ENCODE results near the gene SLC9A7.
"Not testable (repeated sequence)": the region's sequence is repeated elsewhere in the genome, so short reads cannot be mapped to it uniquely, and the experiment has no call there.

The SLC9A7 gene

GRCh38 chrX:46750889-46751288, 8.0 kb downstream of the SLC9A7 start:
- no peak for DNase-seq

GRCh38 chrX:46744009-46744408, 14.9 kb downstream of the SLC9A7 start:
- no peak for DNase-seq

- no peak for DNase-seq
Observed at GRCh38 chrX:46743046-46743445, 15.9 kb downstream of the SLC9A7 start.

- no peak for DNase-seq
Observed at GRCh38 chrX:46739736-46740135, 19.2 kb downstream of the SLC9A7 start.

GRCh38 chrX:46737462-46737861, 21.5 kb downstream of the SLC9A7 start:
- DNase-seq, result no peak

GRCh38 chrX:46737041-46737440, 21.9 kb downstream of the SLC9A7 start:
- no peak for DNase-seq

GRCh38 chrX:46735622-46736021, 23.3 kb downstream of the SLC9A7 start:
- DNase-seq, result no peak

GRCh38 chrX:46733226-46733625, 25.7 kb downstream of the SLC9A7 start:
- no peak for DNase-seq

GRCh38 chrX:46730765-46731164, 28.2 kb downstream of the SLC9A7 start:
- no peak for DNase-seq

- DNase-seq, result no peak
Observed at GRCh38 chrX:46727441-46727840, 31.5 kb downstream of the SLC9A7 start.

- DNase-seq, result not testable (repeated sequence)
Observed at GRCh38 chrX:46723569-46723927, 35.4 kb downstream of the SLC9A7 start.

- no peak for DNase-seq
Observed at GRCh38 chrX:46722742-46723568, 36.0 kb downstream of the SLC9A7 start.

GRCh38 chrX:46716796-46717195, 42.1 kb downstream of the SLC9A7 start:
- DNase-seq, result no peak

GRCh38 chrX:46715997-46716396, 42.9 kb downstream of the SLC9A7 start:
- no peak for DNase-seq

- no peak for DNase-seq
Observed at GRCh38 chrX:46715530-46715929, 43.4 kb downstream of the SLC9A7 start.

GRCh38 chrX:46713672-46714490, 45.0 kb downstream of the SLC9A7 start:
- DNase-seq, result no peak

- DNase-seq, result no peak
Observed at GRCh38 chrX:46712764-46713163, 46.2 kb downstream of the SLC9A7 start.

GRCh38 chrX:46710927-46711623, 47.8 kb downstream of the SLC9A7 start:
- DNase-seq, result no peak

GRCh38 chrX:46710425-46710824, 48.5 kb downstream of the SLC9A7 start:
- no peak for DNase-seq

- no peak for DNase-seq
Observed at GRCh38 chrX:46707274-46707965, 51.5 kb downstream of the SLC9A7 start.

GRCh38 chrX:46704767-46705386, 54.0 kb downstream of the SLC9A7 start:
- DNase-seq, result peak; percentile 57

GRCh38 chrX:46703980-46704379, 54.9 kb downstream of the SLC9A7 start:
- DNase-seq, result no peak

Data from activated CD8-positive, alpha-beta memory T cell treated with anti-CD3 and anti-CD28 coated beads, Interleukin-2, amount 50 U/mL, for 48 hours (primary cell).